ENCODE measurements around the gene ITIH5. TPM values are rescaled to one million over a fixed set of nuclear protein-coding genes. Genes with fewer than 3 reads are reported as not detected.

Gene ITIH5
- total and polyA plus RNA-seq, 8 donors, result 4.4 to 28.6 (median 9.4) TPM

DNA sequence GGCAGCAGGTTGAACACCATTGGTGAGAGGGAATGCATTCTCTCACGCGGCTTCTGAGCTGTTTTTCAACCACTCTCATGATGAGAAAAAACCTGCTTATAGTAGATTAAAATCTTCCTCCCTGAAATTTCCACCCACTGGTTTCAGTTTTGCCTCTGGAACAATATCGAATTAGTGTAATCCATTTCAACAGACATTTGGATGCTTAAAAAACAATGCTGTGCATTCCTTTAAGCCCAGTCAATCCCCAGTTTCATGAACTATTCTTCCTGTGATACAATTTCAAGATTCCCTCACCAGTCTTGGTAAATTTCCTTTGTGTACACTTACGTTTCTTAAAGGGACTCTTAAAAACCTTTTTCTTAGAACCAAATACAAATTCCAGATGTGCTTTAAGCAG lies 89.6 kb downstream of the ITIH5 start:
- Histone ChIP-seq H3K27me3 (no peaks in the 10 kb centered on the region), H3K4me1 (no peaks in the 10 kb centered on the region), H3K9me3 (no peaks in the 10 kb centered on the region), H3K36me3 (no peaks in the 10 kb centered on the region), H3K4me3 (no peak overlapping the region), H3K27ac (no peak overlapping the region)
- FAIRE-seq (no peak), ATAC-seq (no peak), DNase-seq (no peak)
- intact Hi-C loops (cut with DNase I), result no loop called here
- 64 to 78% methylated on average over 4 of the region's 4 CpGs for WGBS, 2 donors
- no peak for TF ChIP-seq CTCF (IDR thresholded peaks at IDR 0.05)

DNA sequence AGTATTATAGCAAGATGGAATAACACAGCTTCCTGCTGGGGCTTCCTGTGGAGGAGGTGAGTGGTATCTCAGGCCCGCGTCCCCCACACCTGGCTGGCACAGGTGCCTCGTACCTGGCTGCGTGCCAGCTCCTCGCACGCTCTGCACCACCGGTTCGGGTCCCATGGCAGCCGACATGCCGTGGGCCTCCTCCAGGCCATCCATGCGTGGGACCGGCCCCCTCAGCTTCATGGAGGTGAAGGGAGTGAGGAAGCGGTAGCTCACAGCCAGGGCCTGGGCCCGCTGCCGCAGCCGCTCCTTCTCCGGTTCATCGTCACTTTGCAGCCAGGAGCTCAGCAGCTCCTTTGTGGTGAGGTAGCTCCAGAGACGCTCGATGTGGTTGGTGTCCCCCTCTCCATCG lies 90.4 kb downstream of the ITIH5 start:
- H3K4me1 ChIP-seq, result no peaks in the 10 kb centered on the region
- H3K9me3 ChIP-seq, result no peaks in the 10 kb centered on the region
- no peak for TF ChIP-seq CTCF (IDR thresholded peaks at IDR 0.05)
- no peaks in the 10 kb centered on the region for H3K36me3 ChIP-seq
- intact Hi-C loops (cut with DNase I), result no loop called here
- FAIRE-seq (no peak), ATAC-seq (no peak), DNase-seq (no peak)
- WGBS, 2 donors, result 78 to 89% methylated on average over 21 of the region's 21 CpGs
- H3K27ac ChIP-seq, result no peak overlapping the region
- no peaks in the 10 kb centered on the region for H3K27me3 ChIP-seq
- H3K4me3 ChIP-seq, result no peak overlapping the region

GRCh38 chr10:7572391-7572790 lies 94.4 kb downstream of the ITIH5 start:
- no peak overlapping the region for H3K4me3 ChIP-seq
- TF ChIP-seq CTCF (IDR thresholded peaks at IDR 0.05), result no peak
- no peaks in the 10 kb centered on the region for H3K36me3 ChIP-seq
- intact Hi-C loops (cut with DNase I), result no loop called here
- FAIRE-seq (no peak), DNase-seq (no peak), ATAC-seq (no peak)
- no peak overlapping the region for H3K27ac ChIP-seq
- WGBS, 2 donors, result 58 to 65% methylated on average over 3 of the region's 3 CpGs
- no peaks in the 10 kb centered on the region for H3K27me3 ChIP-seq
- H3K9me3 ChIP-seq, result no peaks in the 10 kb centered on the region
- no peaks in the 10 kb centered on the region for H3K4me1 ChIP-seq

DNA sequence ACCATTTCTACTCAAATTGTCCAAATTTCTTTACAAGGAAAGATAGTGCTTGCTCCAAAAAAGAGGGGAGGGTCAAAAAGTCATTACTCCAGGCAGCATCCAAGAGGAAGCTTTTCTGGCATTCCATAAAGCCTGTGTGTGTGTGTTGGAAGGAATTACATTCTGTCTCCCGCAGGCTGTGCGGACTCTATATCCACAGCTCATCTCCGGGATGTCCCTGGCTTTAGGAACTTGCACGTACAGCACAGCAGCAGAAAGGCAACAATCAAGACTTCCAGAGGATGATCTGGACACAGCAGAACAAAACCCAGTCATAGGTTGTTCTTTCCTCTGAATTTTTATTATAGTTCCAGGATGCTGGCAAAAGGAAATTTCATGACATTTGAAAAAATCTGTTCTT lies 94.8 kb downstream of the ITIH5 start:
- ATAC-seq (no peak), FAIRE-seq (no peak), DNase-seq (no peak)
- no peak overlapping the region for H3K4me3 ChIP-seq
- H3K27me3 ChIP-seq, result no peaks in the 10 kb centered on the region
- H3K4me1 ChIP-seq, result no peaks in the 10 kb centered on the region
- no peak overlapping the region for H3K27ac ChIP-seq
- intact Hi-C loops (cut with DNase I), result no loop called here
- TF ChIP-seq CTCF (IDR thresholded peaks at IDR 0.05), result no peak
- 83 to 87% methylated on average over 4 of the region's 4 CpGs for WGBS, 2 donors
- H3K36me3 ChIP-seq, result no peaks in the 10 kb centered on the region
- no peaks in the 10 kb centered on the region for H3K9me3 ChIP-seq

DNA sequence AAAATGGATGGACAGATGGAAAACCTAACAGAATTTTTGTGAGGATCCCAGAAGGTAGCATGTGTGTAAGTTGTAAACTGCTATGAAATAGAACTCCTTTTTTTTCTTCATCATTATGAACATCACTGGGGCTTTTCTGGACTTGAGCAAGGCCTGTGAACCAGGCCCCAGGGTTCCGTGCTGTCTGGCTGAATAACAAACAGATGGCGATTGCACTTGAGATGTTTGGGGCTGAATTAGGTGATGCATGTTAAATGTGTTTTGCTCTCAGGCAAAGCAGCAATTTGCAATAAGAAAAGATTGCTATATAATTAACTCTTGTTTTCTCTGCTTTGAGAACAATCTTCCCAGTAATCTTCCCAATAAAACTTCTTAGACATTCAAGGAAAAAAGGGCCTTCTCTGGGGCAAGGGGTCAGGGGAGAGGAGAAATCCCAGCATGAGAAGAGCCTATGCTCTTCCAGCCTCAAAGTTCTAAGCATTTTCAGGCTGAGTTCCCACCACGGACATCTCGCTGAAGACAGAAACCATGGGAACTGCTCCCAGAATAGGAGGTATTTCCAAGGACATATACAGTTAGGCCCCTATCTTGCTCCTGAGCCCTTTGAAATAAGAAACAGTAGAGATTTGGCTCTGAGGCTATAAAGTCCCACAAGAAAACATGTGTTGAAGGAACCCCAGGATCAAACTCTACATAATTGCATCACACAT lies 98.7 kb downstream of the ITIH5 start:
- 77 to 80% methylated on average over 4 of the region's 4 CpGs for WGBS, 2 donors
- intact Hi-C loops (cut with DNase I), result no loop called here
- no peak for ATAC-seq
- no peaks in the 10 kb centered on the region for H3K36me3 ChIP-seq
- H3K9me3 ChIP-seq, result no peaks in the 10 kb centered on the region
- no peak for DNase-seq
- FAIRE-seq, result no peak
- no peak overlapping the region for H3K27ac ChIP-seq
- TF ChIP-seq CTCF (IDR thresholded peaks at IDR 0.05), result no peak
- no peak overlapping the region for H3K4me3 ChIP-seq
- H3K4me1 ChIP-seq, result no peaks in the 10 kb centered on the region
- H3K27me3 ChIP-seq, result no peaks in the 10 kb centered on the region

Measured in pancreas (tissue), 10 donors.